ENCODE results near the gene TP53TG5.

GRCh38 chr20:45425561-45425960 is 47.4 kb upstream of the TP53TG5 start:
- no peak for TF ChIP-seq POLR2A (IDR thresholded peaks at IDR 0.05)
- TF ChIP-seq, protein P1, sequence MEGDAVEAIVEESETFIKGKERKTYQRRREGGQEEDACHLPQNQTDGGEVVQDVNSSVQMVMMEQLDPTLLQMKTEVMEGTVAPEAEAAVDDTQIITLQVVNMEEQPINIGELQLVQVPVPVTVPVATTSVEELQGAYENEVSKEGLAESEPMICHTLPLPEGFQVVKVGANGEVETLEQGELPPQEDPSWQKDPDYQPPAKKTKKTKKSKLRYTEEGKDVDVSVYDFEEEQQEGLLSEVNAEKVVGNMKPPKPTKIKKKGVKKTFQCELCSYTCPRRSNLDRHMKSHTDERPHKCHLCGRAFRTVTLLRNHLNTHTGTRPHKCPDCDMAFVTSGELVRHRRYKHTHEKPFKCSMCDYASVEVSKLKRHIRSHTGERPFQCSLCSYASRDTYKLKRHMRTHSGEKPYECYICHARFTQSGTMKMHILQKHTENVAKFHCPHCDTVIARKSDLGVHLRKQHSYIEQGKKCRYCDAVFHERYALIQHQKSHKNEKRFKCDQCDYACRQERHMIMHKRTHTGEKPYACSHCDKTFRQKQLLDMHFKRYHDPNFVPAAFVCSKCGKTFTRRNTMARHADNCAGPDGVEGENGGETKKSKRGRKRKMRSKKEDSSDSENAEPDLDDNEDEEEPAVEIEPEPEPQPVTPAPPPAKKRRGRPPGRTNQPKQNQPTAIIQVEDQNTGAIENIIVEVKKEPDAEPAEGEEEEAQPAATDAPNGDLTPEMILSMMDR (IDR thresholded peaks at IDR 0.05): no peak

Data from Peyer's patch (tissue), 4 donors.